Liver (tissue), 9 donors: ENCODE data around the gene NYAP1. TPM values are rescaled to one million over a fixed set of nuclear protein-coding genes. Genes with fewer than 3 reads are reported as not detected.
"Not testable (repeated sequence)": the region's sequence is repeated elsewhere in the genome, so short reads cannot be mapped to it uniquely, and the experiment has no call there.

Source experiments
- DNase-seq: peaks from one replicate; pipeline ENCODE4 v3.0.0-alpha.2; 2017; ENCODE audit warnings: low spot score
- H3K27ac ChIP-seq, 2 donors: one replicate each; pipeline ENCODE4 v1.7.0; 2013; ENCODE audit warnings: inconsistent platforms in 2 of 2, low read length in 2 of 2, control low read depth in 1 of 2, low read depth in 1 of 2, mild to moderate bottlenecking in 1 of 2
- H3K27me3 ChIP-seq, 4 donors: one replicate each; pipeline versions ENCODE4 v1.6.1 to v1.7.0; 2013; ENCODE audit warnings: low read length in 3 of 4, inconsistent platforms in 1 of 4, mild to moderate bottlenecking in 1 of 4, moderate library complexity in 1 of 4; ENCODE audit not compliant: control insufficient read depth in 4 of 4, insufficient read depth in 4 of 4
- H3K36me3 ChIP-seq, 4 donors: one replicate each; pipeline versions ENCODE4 v1.6.1 to v1.7.0; 2013; ENCODE audit warnings: low read length in 3 of 4, mild to moderate bottlenecking in 3 of 4, low read depth in 1 of 4, moderate library complexity in 1 of 4; ENCODE audit not compliant: control insufficient read depth in 4 of 4, insufficient read depth in 3 of 4
- H3K4me1 ChIP-seq, 4 donors: one replicate each; pipeline versions ENCODE4 v1.6.1 to v1.7.0; 2013; ENCODE audit warnings: low read length in 3 of 4, mild to moderate bottlenecking in 3 of 4, moderate library complexity in 1 of 4; ENCODE audit not compliant: control insufficient read depth in 4 of 4, insufficient read depth in 4 of 4
- H3K4me3 ChIP-seq, 3 donors: one replicate each; pipeline versions ENCODE4 v1.6.1 to v1.7.0; 2013; ENCODE audit warnings: low read length in 3 of 3, control low read depth in 1 of 3, low read depth in 1 of 3, mild to moderate bottlenecking in 1 of 3
- H3K9ac ChIP-seq, 2 donors: one replicate each; pipeline ENCODE4 v1.7.0; 2013; ENCODE audit warnings: low read length in 2 of 2, mild to moderate bottlenecking in 2 of 2, moderate library complexity in 2 of 2, control low read depth in 1 of 2, low read depth in 1 of 2
- H3K9me3 ChIP-seq, 4 donors: one replicate each; pipeline versions ENCODE4 v1.6.1 to v1.7.0; 2013; ENCODE audit warnings: low read length in 3 of 4; ENCODE audit not compliant: control insufficient read depth in 4 of 4
- JUND ChIP-seq, 2 donors: IDR thresholded peaks; 2 replicates each; pipeline ENCODE4 v1.6.1; 2016; ENCODE audit warnings: antibody characterized with exemption in 2 of 2
- RAD21 ChIP-seq, 2 donors: IDR thresholded peaks; 2 replicates each; pipeline ENCODE4 v1.6.1; 2016; ENCODE audit warnings: antibody characterized with exemption in 2 of 2, mild to moderate bottlenecking in 2 of 2
- RXRA ChIP-seq, 2 donors: IDR thresholded peaks; 2 replicates each; pipeline ENCODE4 v1.6.1; 2017 to 2018; ENCODE audit warnings: antibody characterized with exemption in 2 of 2, mild to moderate bottlenecking in 1 of 2
- WGBS: extraction: QIAGEN DNeasy Blood & Tissue Kit; methylation state at CpG from one replicate; pipeline ENCODE4 v1.1.7; 2013; 5-methylcytosine and 5-hydroxymethylcytosine counted together
- polyA plus RNA-seq, 2 donors: library from polyadenylated mRNA; stranded (reverse) in 1 of 2; unstranded in 1 of 2; fragments of 200-250 nt in 1 of 2; fragments of >200 nt in 1 of 2; fragmentation: Nextera tagmentation in 1 of 2; extraction: Ambion mirVana in 1 of 2; gene quantifications; one replicate each; pipeline versions ENCODE4 v1.2.1 to v1.2.3, GENCODE V29; 2013 to 2015
- total RNA-seq, 2 donors: library from RNA; depleted of rRNA; stranded (reverse); fragments of >200 nt; gene quantifications; one replicate each; pipeline ENCODE4 v1.2.3, GENCODE V29; 2014
- TF ChIP-seq, protein P1 (sequence below): fragments of 150-350 bp; IDR thresholded peaks from 2 replicates; pipeline ENCODE4 v1.5.1; 2017; ENCODE audit warnings: improper control_type of control experiment, low read depth, low read length; ENCODE audit not compliant: missing input control
- donor health status: healthy.
- donor health status: healthy.
- donor health status: healthy.
- donor health status: healthy.
- donor health status: healthy.

Gene NYAP1
- total and polyA plus RNA-seq, 4 donors = 0.08 to 0.29 (median 0.09) TPM; not detected in 1

GRCh38 chr7:100437150-100438100 lies 46.3 kb upstream of the NYAP1 start:
- Histone ChIP-seq H3K4me1 (peaks cover 0 to 20% (median 11%) of the 10 kb centered on the region in 4 donors), H3K27me3 (no peaks in the 10 kb centered on the region), H3K9ac (no peak overlapping the region), H3K27ac (peak overlapping the region; percentile 90 to 99), H3K4me3 (no peak overlapping the region), H3K9me3 (no peaks in the 10 kb centered on the region), H3K36me3 (peaks cover 2 to 14% (median 6%) of the 10 kb centered on the region in 4 donors)
- 91% methylated on average over 28 of the region's 28 CpGs for WGBS
- no peak for TF ChIP-seq RXRA (IDR thresholded peaks at IDR 0.05)
- no peak for TF ChIP-seq JUND (IDR thresholded peaks at IDR 0.05)
- no peak for TF ChIP-seq RAD21 (IDR thresholded peaks at IDR 0.05)
- DNase-seq = no peak

DNA sequence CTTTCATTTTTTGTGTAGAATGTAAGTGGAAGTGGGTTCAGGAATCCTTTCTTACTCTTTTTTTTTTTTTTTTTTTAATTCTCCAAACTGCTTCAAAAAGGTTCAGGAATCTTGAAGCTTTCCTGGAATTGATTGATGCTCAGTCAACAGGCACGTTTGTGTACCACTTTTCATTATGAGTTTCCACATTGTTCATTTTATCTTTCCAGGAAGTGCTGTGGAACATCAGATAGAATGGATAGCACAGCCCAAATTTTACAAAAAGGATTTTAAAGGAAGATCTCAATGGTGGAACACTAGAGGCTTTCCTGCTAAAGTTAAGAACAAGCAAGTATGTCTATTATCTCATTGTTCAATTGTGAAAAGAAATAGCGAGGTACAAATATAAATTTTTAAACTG lies 45.6 kb upstream of the NYAP1 start:
- 52% methylated on average over 2 of the region's 2 CpGs for WGBS
- peaks cover 0 to 16% (median 10%) of the 10 kb centered on the region in 4 donors for H3K4me1 ChIP-seq
- no peak overlapping the region for H3K4me3 ChIP-seq
- H3K27ac ChIP-seq = no peak overlapping the region
- H3K27me3 ChIP-seq = no peaks in the 10 kb centered on the region
- no peak overlapping the region for H3K9ac ChIP-seq
- H3K9me3 ChIP-seq = no peaks in the 10 kb centered on the region
- DNase-seq = no peak
- H3K36me3 ChIP-seq = peaks cover 2 to 11% (median 4%) of the 10 kb centered on the region in 4 donors
- TF ChIP-seq, protein P1, sequence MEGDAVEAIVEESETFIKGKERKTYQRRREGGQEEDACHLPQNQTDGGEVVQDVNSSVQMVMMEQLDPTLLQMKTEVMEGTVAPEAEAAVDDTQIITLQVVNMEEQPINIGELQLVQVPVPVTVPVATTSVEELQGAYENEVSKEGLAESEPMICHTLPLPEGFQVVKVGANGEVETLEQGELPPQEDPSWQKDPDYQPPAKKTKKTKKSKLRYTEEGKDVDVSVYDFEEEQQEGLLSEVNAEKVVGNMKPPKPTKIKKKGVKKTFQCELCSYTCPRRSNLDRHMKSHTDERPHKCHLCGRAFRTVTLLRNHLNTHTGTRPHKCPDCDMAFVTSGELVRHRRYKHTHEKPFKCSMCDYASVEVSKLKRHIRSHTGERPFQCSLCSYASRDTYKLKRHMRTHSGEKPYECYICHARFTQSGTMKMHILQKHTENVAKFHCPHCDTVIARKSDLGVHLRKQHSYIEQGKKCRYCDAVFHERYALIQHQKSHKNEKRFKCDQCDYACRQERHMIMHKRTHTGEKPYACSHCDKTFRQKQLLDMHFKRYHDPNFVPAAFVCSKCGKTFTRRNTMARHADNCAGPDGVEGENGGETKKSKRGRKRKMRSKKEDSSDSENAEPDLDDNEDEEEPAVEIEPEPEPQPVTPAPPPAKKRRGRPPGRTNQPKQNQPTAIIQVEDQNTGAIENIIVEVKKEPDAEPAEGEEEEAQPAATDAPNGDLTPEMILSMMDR = no peak

DNA sequence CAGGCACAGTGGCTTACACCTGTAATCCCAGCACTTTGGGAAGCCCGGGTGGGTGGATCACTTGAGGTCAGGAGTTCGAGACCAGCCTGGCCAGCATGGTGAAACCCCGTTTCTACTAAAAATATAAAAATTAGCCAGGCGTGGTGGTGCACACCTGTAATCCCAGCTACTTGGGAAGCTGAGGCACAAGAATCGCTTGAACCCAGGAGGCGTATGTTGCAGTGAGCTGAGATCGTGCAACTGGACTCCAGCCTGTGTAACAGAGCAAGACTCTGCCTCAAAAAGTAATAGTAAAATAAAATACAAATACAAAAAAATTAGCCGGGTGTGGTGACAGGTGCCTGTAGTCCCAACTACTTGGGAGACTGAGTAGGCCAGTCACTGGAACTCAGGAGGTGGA lies 45.0 kb upstream of the NYAP1 start:
- H3K36me3 ChIP-seq, H3K27me3 ChIP-seq, H3K4me3 ChIP-seq, DNase-seq, H3K27ac ChIP-seq, H3K9ac ChIP-seq, H3K9me3 ChIP-seq: not testable (repeated sequence)
- H3K4me1 ChIP-seq = peaks cover 4 to 13% (median 10%) of the 10 kb centered on the region in 4 donors
- 95% methylated on average over 8 of the region's 8 CpGs for WGBS

DNA sequence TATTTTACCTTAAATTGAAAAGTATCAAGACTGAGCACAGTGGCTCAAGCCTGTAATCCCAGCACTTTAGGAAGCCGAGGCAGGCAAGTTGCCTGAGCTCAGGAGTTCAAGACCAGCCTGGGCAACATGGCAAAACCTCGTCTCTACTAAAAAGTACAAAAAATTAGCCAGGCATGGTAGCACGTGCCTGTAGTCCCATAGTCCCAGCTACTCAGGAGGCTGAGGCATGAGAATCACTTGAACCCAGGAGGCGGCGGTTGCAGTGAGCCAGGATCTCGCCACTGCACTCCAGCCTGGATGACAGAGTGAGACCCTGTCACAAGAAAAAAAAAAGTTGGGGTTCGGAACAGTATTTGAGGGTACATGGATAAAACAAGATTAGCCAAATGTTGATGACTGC lies 44.5 kb upstream of the NYAP1 start:
- peaks cover 7 to 15% (median 10%) of the 10 kb centered on the region in 4 donors for H3K4me1 ChIP-seq
- not testable (repeated sequence) for H3K27ac ChIP-seq, DNase-seq, H3K27me3 ChIP-seq, H3K36me3 ChIP-seq, H3K9me3 ChIP-seq, H3K4me3 ChIP-seq, H3K9ac ChIP-seq
- WGBS = 91% methylated on average over 7 of the region's 7 CpGs
